Measurements from ENCODE around the gene GSDMA. TPM values are rescaled to one million over a fixed set of nuclear protein-coding genes. Genes with fewer than 3 reads are reported as not detected.

The GSDMA gene
- total and polyA plus RNA-seq, 2 experiments from 2014 or later = 0.08 TPM; not detected in 1

DNA sequence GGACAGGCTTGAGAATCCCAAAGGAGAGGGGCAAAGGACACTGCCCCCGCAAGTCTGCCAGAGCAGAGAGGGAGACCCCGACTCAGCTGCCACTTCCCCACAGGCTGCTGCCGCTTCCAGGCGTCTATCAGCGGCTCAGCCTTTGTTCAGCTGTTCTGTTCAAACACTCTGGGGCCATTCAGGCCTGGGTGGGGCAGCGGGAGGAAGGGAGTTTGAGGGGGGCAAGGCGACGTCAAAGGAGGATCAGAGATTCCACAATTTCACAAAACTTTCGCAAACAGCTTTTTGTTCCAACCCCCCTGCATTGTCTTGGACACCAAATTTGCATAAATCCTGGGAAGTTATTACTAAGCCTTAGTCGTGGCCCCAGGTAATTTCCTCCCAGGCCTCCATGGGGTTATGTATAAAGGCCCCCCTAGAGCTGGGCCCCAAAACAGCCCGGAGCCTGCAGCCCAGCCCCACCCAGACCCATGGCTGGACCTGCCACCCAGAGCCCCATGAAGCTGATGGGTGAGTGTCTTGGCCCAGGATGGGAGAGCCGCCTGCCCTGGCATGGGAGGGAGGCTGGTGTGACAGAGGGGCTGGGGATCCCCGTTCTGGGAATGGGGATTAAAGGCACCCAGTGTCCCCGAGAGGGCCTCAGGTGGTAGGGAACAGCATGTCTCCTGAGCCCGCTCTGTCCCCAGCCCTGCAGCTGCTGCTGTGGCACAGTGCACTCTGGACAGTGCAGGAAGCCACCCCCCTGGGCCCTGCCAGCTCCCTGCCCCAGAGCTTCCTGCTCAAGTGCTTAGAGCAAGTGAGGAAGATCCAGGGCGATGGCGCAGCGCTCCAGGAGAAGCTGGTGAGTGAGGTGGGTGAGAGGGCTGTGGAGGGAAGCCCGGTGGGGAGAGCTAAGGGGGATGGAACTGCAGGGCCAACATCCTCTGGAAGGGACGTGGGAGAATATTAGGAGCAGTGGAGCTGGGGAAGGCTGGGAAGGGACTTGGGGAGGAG lies 52.5 kb downstream of the GSDMA start, which contains the start of gene CSF3:
Gene CSF3, plus strand, starts transcription at position 436 of the 993 bp plus-strand sequence. Its CDS starts 35 bp downstream, at position 471.
- no peak within 1 kb of the TSS for H3K4me2 ChIP-seq

DNA sequence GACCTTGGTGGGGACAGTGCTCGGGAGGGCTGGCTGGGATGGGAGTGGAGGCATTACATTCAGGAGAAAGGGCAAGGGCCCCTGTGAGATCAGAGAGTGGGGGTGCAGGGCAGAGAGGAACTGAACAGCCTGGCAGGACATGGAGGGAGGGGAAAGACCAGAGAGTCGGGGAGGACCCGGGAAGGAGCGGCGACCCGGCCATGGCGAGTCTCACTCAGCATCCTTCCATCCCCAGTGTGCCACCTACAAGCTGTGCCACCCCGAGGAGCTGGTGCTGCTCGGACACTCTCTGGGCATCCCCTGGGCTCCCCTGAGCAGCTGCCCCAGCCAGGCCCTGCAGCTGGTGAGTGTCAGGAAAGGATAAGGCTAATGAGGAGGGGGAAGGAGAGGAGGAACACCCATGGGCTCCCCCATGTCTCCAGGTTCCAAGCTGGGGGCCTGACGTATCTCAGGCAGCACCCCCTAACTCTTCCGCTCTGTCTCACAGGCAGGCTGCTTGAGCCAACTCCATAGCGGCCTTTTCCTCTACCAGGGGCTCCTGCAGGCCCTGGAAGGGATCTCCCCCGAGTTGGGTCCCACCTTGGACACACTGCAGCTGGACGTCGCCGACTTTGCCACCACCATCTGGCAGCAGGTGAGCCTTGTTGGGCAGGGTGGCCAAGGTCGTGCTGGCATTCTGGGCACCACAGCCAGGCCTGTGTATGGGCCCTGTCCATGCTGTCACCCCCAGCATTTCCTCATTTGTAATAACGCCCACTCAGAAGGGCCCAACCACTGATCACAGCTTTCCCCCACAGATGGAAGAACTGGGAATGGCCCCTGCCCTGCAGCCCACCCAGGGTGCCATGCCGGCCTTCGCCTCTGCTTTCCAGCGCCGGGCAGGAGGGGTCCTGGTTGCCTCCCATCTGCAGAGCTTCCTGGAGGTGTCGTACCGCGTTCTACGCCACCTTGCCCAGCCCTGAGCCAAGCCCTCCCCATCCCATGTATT lies 53.5 kb downstream of the GSDMA start:
- no peak overlapping the region for H2AFZ ChIP-seq
- H3K4me3 ChIP-seq = no peak overlapping the region
- H3K36me3 ChIP-seq (replicated peaks; ENCODE audit: insufficient read depth, low read depth) = no peaks in the 10 kb centered on the region
- WGBS (ENCODE audit: low lambda C conversion rate, missing lambda C conversion rate) = 88% methylated on average over 23 of the region's 26 CpGs
- H3K27ac ChIP-seq = no peak overlapping the region
- peaks cover 14% of the 10 kb centered on the region for H3K4me1 ChIP-seq (ENCODE audit: insufficient read depth)
- no peaks in the 10 kb centered on the region for H3K79me2 ChIP-seq
- no peaks in the 10 kb centered on the region for H3K9me2 ChIP-seq (replicated peaks; ENCODE audit: insufficient read depth)
- no peaks in the 10 kb centered on the region for H3K9me3 ChIP-seq (ENCODE audit: low read depth)
- DNase-seq (ENCODE audit: low spot score) = no peak
- TF ChIP-seq, protein P1, sequence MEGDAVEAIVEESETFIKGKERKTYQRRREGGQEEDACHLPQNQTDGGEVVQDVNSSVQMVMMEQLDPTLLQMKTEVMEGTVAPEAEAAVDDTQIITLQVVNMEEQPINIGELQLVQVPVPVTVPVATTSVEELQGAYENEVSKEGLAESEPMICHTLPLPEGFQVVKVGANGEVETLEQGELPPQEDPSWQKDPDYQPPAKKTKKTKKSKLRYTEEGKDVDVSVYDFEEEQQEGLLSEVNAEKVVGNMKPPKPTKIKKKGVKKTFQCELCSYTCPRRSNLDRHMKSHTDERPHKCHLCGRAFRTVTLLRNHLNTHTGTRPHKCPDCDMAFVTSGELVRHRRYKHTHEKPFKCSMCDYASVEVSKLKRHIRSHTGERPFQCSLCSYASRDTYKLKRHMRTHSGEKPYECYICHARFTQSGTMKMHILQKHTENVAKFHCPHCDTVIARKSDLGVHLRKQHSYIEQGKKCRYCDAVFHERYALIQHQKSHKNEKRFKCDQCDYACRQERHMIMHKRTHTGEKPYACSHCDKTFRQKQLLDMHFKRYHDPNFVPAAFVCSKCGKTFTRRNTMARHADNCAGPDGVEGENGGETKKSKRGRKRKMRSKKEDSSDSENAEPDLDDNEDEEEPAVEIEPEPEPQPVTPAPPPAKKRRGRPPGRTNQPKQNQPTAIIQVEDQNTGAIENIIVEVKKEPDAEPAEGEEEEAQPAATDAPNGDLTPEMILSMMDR (IDR thresholded peaks at IDR 0.05; ENCODE audit: poor library complexity) = no peak
- TF ChIP-seq EZH2 (IDR thresholded peaks at IDR 0.05; ENCODE audit: borderline replicate concordance) = no peak
- no peak for TF ChIP-seq EZH2phosphoT487 (IDR thresholded peaks at IDR 0.05; ENCODE audit: low read depth, severe bottlenecking, unreplicated experiment)
- H3K27me3 ChIP-seq = no peaks in the 10 kb centered on the region
- no peaks in the 10 kb centered on the region for H4K20me1 ChIP-seq (ENCODE audit: insufficient read depth, poor library complexity, severe bottlenecking)
- H3K4me2 ChIP-seq = no peak overlapping the region

More for the DNA sequence above, 52.5 kb downstream of the GSDMA start, which contains the start of gene CSF3:
- Histone ChIP-seq H3K4me1 (ENCODE audit: insufficient read depth) (peaks cover 14% of the 10 kb centered on the region), H3K27me3 (no peaks in the 10 kb centered on the region), H4K20me1 (ENCODE audit: insufficient read depth, poor library complexity, severe bottlenecking) (no peaks in the 10 kb centered on the region), H3K27ac (no peak within 1 kb of the TSS), H3K9me2 (replicated peaks; ENCODE audit: insufficient read depth) (no peaks in the 10 kb centered on the region), H3K79me2 (no peaks in the 10 kb centered on the region), H3K9me3 (ENCODE audit: low read depth) (no peaks in the 10 kb centered on the region), H3K4me3 (no peak within 1 kb of the TSS), H3K36me3 (replicated peaks; ENCODE audit: insufficient read depth, low read depth) (no peaks in the 10 kb centered on the region), H2AFZ (no peak within 1 kb of the TSS)
- 46% methylated on average over 20 of the region's 20 CpGs for WGBS (ENCODE audit: low lambda C conversion rate, missing lambda C conversion rate)
- no peak for TF ChIP-seq EZH2 (IDR thresholded peaks at IDR 0.05; ENCODE audit: borderline replicate concordance)
- TF ChIP-seq, protein P1 (IDR thresholded peaks at IDR 0.05; ENCODE audit: poor library complexity) = no peak
- no peak for TF ChIP-seq EZH2phosphoT487 (IDR thresholded peaks at IDR 0.05; ENCODE audit: low read depth, severe bottlenecking, unreplicated experiment)
- peak; percentile 33 for DNase-seq (ENCODE audit: low spot score)

DNA sequence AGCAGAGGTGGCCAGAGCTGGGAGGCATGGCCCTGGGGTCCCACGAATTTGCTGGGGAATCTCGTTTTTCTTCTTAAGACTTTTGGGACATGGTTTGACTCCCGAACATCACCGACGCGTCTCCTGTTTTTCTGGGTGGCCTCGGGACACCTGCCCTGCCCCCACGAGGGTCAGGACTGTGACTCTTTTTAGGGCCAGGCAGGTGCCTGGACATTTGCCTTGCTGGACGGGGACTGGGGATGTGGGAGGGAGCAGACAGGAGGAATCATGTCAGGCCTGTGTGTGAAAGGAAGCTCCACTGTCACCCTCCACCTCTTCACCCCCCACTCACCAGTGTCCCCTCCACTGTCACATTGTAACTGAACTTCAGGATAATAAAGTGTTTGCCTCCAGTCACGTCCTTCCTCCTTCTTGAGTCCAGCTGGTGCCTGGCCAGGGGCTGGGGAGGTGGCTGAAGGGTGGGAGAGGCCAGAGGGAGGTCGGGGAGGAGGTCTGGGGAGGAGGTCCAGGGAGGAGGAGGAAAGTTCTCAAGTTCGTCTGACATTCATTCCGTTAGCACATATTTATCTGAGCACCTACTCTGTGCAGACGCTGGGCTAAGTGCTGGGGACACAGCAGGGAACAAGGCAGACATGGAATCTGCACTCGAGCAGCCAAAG lies 54.7 kb downstream of the GSDMA start:
- H3K9me2 ChIP-seq (replicated peaks; ENCODE audit: insufficient read depth) = no peaks in the 10 kb centered on the region
- TF ChIP-seq EZH2phosphoT487 (IDR thresholded peaks at IDR 0.05; ENCODE audit: low read depth, severe bottlenecking, unreplicated experiment) (no peak), EZH2 (IDR thresholded peaks at IDR 0.05; ENCODE audit: borderline replicate concordance) (no peak)
- TF ChIP-seq, protein P1 (IDR thresholded peaks at IDR 0.05; ENCODE audit: poor library complexity) = no peak
- no peak overlapping the region for H2AFZ ChIP-seq
- H3K9me3 ChIP-seq (ENCODE audit: low read depth) = no peaks in the 10 kb centered on the region
- 78% methylated on average over 15 of the region's 15 CpGs for WGBS (ENCODE audit: low lambda C conversion rate, missing lambda C conversion rate)
- DNase-seq (ENCODE audit: low spot score) = no peak
- no peak overlapping the region for H3K27ac ChIP-seq
- no peaks in the 10 kb centered on the region for H3K36me3 ChIP-seq (replicated peaks; ENCODE audit: insufficient read depth, low read depth)
- no peaks in the 10 kb centered on the region for H3K27me3 ChIP-seq
- H3K4me2 ChIP-seq = no peak overlapping the region
- H3K79me2 ChIP-seq = no peaks in the 10 kb centered on the region
- peaks cover 14% of the 10 kb centered on the region for H3K4me1 ChIP-seq (ENCODE audit: insufficient read depth)
- H4K20me1 ChIP-seq (ENCODE audit: insufficient read depth, poor library complexity, severe bottlenecking) = no peaks in the 10 kb centered on the region
- no peak overlapping the region for H3K4me3 ChIP-seq
